Ovary (tissue), 9 donors: ENCODE measurements around the gene MYO1C. TPM values are rescaled to one million over a fixed set of nuclear protein-coding genes. Genes with fewer than 3 reads are reported as not detected.
"Not testable (repeated sequence)": the region's sequence is repeated elsewhere in the genome, so short reads cannot be mapped to it uniquely, and the experiment has no call there.

Experiments
- DNase-seq, 5 donors: peaks; one replicate each; pipeline ENCODE4 v3.0.0-alpha.2; 2019 to 2020
- H3K27ac ChIP-seq, 2 donors: fragments of 200-600 bp; one replicate each; pipeline versions ENCODE4 v1.5.1 to v1.8.0; 2019 to 2022
- H3K27me3 ChIP-seq: fragments of 200-600 bp; one replicate; pipeline ENCODE4 v1.8.0; 2022
- H3K36me3 ChIP-seq: fragments of 200-600 bp; sonication (generic); one replicate; pipeline ENCODE4 v1.5.1; 2019
- H3K4me1 ChIP-seq: one replicate; pipeline ENCODE4 v1.8.1; 2013; ENCODE audit warnings: mild to moderate bottlenecking, moderate library complexity; ENCODE audit not compliant: insufficient read depth
- H3K4me3 ChIP-seq: fragments of 200-600 bp; sonication (generic); one replicate; pipeline ENCODE4 v1.5.1; 2017
- H3K9me3 ChIP-seq, 2 donors: fragments of 200-600 bp in 1 of 2; sonication (generic) in 1 of 2; one replicate each; pipeline versions ENCODE4 v1.5.1 to v1.8.1; 2013 to 2019; ENCODE audit warnings: mild to moderate bottlenecking in 1 of 2, moderate library complexity in 1 of 2
- CTCF ChIP-seq, 3 donors: fragments of 450-650 bp in 2 of 3; fragments of 200-600 bp in 1 of 3; IDR thresholded peaks; one replicate each; pipeline versions ENCODE4 v1.5.1 to v1.8.0; 2016 to 2022; ENCODE audit warnings: antibody characterized with exemption in 3 of 3, mild to moderate bottlenecking in 1 of 3
- EP300 ChIP-seq: sonication (generic); formaldehyde crosslinking; IDR thresholded peaks from one replicate; pipeline ENCODE4 v1.6.1; 2017; ENCODE audit warnings: antibody characterized with exemption
- POLR2A ChIP-seq: fragments of 450-650 bp; IDR thresholded peaks from one replicate; pipeline ENCODE4 v1.6.1; 2017; ENCODE audit warnings: antibody characterized with exemption, mild to moderate bottlenecking, moderate library complexity
- WGBS, 3 donors: extraction: QIAGEN DNeasy Blood & Tissue Kit in 1 of 3; methylation state at CpG; one replicate each; pipeline versions ENCODE4 v1.1.5 to v1.1.7; 2013 to 2017; 5-methylcytosine and 5-hydroxymethylcytosine counted together
- intact Hi-C, 4 donors: fragments of 100-400 bp; cut with DNase I; formaldehyde crosslinking; loops; one replicate each; pipeline versions ENCODE4 v1.11.0 to v1.15.1; 2022 to 2023
- polyA plus RNA-seq, 2 donors: library from polyadenylated mRNA; stranded (reverse); fragments of 200-250 nt in 1 of 2; fragments of 350-450 nt in 1 of 2; fragmentation: Illumina TruSeq in 1 of 2; extraction: RNeasy Lipid Tissue Mini Kit (QIAGEN cat#74804) in 1 of 2; gene quantifications; one replicate each; pipeline ENCODE4 v1.2.3, GENCODE V29; 2013 to 2014
- total RNA-seq, 7 donors: library from RNA; depleted of rRNA in 2 of 7; stranded (reverse); fragments of >200 nt in 2 of 7; fragmentation: NEBNext Ultra II Directional in 3 of 7; extraction: Animal tissue kit (Norgen Biotek cat#: 25700) in 3 of 7; gene quantifications; one replicate each; pipeline versions ENCODE4 v1.1.0 to v1.2.4, GENCODE V29; 2016 to 2023
- donor health status: DM: no; HTN: no; CAD: no; lungs with moderate emphysema.
- donor health status: DM: no; HTN: no; CAD: no.
- donor health status: Bipolar disorder and iron deficiency.
- donor health status: DM: yes; HTN: yes; CAD: no.
- donor health status: DM: no; HTN: no; CAD: no.
- donor health status: DM: yes; HTN: yes; CAD: no.

MYO1C gene
- total and polyA plus RNA-seq, 9 donors = 41.8 to 140 (median 100) TPM

GRCh38 chr17:1449412-1449967, 43.0 kb downstream of the MYO1C start:
- intact Hi-C loops = no loop called here

GRCh38 chr17:1447052-1447451, 45.4 kb downstream of the MYO1C start:
- DNase-seq = no peak
- TF ChIP-seq POLR2A (no peak), CTCF (IDR thresholded peaks at IDR 0.05) (no peak), EP300 (no peak)
- Histone ChIP-seq H3K27me3 (no peaks in the 10 kb centered on the region), H3K9me3 (no peaks in the 10 kb centered on the region), H3K4me1 (no peaks in the 10 kb centered on the region), H3K36me3 (no peaks in the 10 kb centered on the region), H3K27ac (no peak overlapping the region), H3K4me3 (no peak overlapping the region)
- 68 to 78% (median 75%) methylated on average over 7 of the region's 7 CpGs for WGBS, 3 donors
- intact Hi-C loops = no loop called here

More at GRCh38 chr17:1449412-1449967, 43.0 kb downstream of the MYO1C start:
- 88 to 90% (median 88%) methylated on average over 5 of the region's 5 CpGs for WGBS, 3 donors
- TF ChIP-seq POLR2A (no peak), EP300 (no peak), CTCF (IDR thresholded peaks at IDR 0.05) (no peak)
- no peaks in the 10 kb centered on the region for H3K9me3 ChIP-seq
- no peak for DNase-seq
- no peak overlapping the region for H3K4me3 ChIP-seq
- no peaks in the 10 kb centered on the region for H3K36me3 ChIP-seq
- no peaks in the 10 kb centered on the region for H3K27me3 ChIP-seq
- peaks cover 6% of the 10 kb centered on the region for H3K4me1 ChIP-seq
- H3K27ac ChIP-seq = no peak overlapping the region

- WGBS, 3 donors = 94 to 96% (median 94%) methylated on average over 12 of the region's 12 CpGs
- Histone ChIP-seq H3K27ac (no peak overlapping the region), H3K4me1 (no peaks in the 10 kb centered on the region), H3K9me3 (no peaks in the 10 kb centered on the region), H3K36me3 (no peaks in the 10 kb centered on the region), H3K4me3 (no peak overlapping the region), H3K27me3 (no peaks in the 10 kb centered on the region)
- intact Hi-C loops = no loop called here
- TF ChIP-seq EP300 (no peak), CTCF (IDR thresholded peaks at IDR 0.05) (no peak), POLR2A (no peak)
- no peak for DNase-seq
Observed at GRCh38 chr17:1446201-1446600, 46.3 kb downstream of the MYO1C start.

- H3K9me3 ChIP-seq, H3K27ac ChIP-seq, H3K27me3 ChIP-seq, H3K4me1 ChIP-seq, H3K4me3 ChIP-seq, DNase-seq, H3K36me3 ChIP-seq, intact Hi-C loops: not testable (repeated sequence)
- WGBS, 3 donors = 80 to 98% (median 94%) methylated on average over 4 of the region's 4 CpGs
Observed at GRCh38 chr17:1445695-1446094, 46.8 kb downstream of the MYO1C start.

GRCh38 chr17:1442721-1443120, 49.8 kb downstream of the MYO1C start:
- H3K4me1 ChIP-seq, H3K36me3 ChIP-seq, intact Hi-C loops, H3K9me3 ChIP-seq, H3K27ac ChIP-seq, DNase-seq, H3K27me3 ChIP-seq, H3K4me3 ChIP-seq: not testable (repeated sequence)
- WGBS, 3 donors = 95 to 98% (median 96%) methylated on average over 6 of the region's 6 CpGs
